Psoas muscle (tissue), 8 donors: Measurements from ENCODE around the gene KIAA0513. TPM values are rescaled to one million over a fixed set of nuclear protein-coding genes. Genes with fewer than 3 reads are reported as not detected.

ENCODE experiments used
- ATAC-seq, 4 donors: fragments of 200-7000 bp; cut with Tn5 transposase; one replicate each; pipeline ENCODE4 v1.9.1; 2020; ENCODE audit warnings: moderate library complexity in 3 of 4, mild to moderate bottlenecking in 2 of 4
- DNase-seq, 2 donors: peaks; one replicate each; pipeline ENCODE4 v3.0.0-alpha.2; 2020
- H3K27ac ChIP-seq: fragments of 200-600 bp; one replicate; pipeline ENCODE4 v1.8.0; 2022
- H3K27me3 ChIP-seq, 3 donors: fragments of 200-600 bp in 1 of 3; one replicate each; pipeline versions ENCODE4 v1.6.1 to v1.8.0; 2013 to 2022; ENCODE audit warnings: low read length in 2 of 3, mild to moderate bottlenecking in 2 of 3, moderate library complexity in 1 of 3; ENCODE audit not compliant: insufficient read depth in 3 of 3
- H3K36me3 ChIP-seq, 2 donors: fragments of 200-600 bp in 1 of 2; one replicate each; pipeline versions ENCODE4 v1.6.1 to v1.8.0; 2013 to 2022; ENCODE audit warnings: low read depth in 1 of 2, mild to moderate bottlenecking in 1 of 2, moderate library complexity in 1 of 2; ENCODE audit not compliant: insufficient read depth in 1 of 2
- H3K4me1 ChIP-seq: fragments of 200-600 bp; one replicate; pipeline ENCODE4 v1.8.0; 2022
- H3K4me3 ChIP-seq: fragments of 200-600 bp; one replicate; pipeline ENCODE4 v1.8.0; 2022; ENCODE audit warnings: mild to moderate bottlenecking
- H3K9me3 ChIP-seq: fragments of 200-600 bp; one replicate; pipeline ENCODE4 v1.8.0; 2022
- WGBS, 3 donors: extraction: QIAGEN DNeasy Blood & Tissue Kit; methylation state at CpG; one replicate each; pipeline versions ENCODE4 v1.1.6 to v1.1.7; 2013; 5-methylcytosine and 5-hydroxymethylcytosine counted together
- intact Hi-C, 2 donors: fragments of 100-400 bp; cut with DNase I; formaldehyde crosslinking; loops; one replicate each; pipeline versions ENCODE4 v1.11.0 to v1.14.2; 2022
- polyA plus RNA-seq, 3 donors: library from polyadenylated mRNA; stranded (reverse); fragments of 200-250 nt; gene quantifications; one replicate each; pipeline ENCODE4 v1.2.3, GENCODE V29; 2013
- total RNA-seq, 4 donors: library from RNA; stranded (reverse); fragmentation: NEBNext Ultra II Directional in 2 of 4; extraction: Animal tissue kit (Norgen Biotek cat#: 25700) in 2 of 4; gene quantifications; one replicate each; pipeline versions ENCODE4 v1.2.1 to v1.2.4, GENCODE V29; 2021 to 2023
- TF ChIP-seq, protein P1 (sequence below): fragments of 200-600 bp; IDR thresholded peaks from one replicate; pipeline ENCODE4 v1.8.0; 2022; ENCODE audit warnings: antibody characterized with exemption
- donor health status: healthy with polysubstance abuse.
- donor health status: DM: no; HTN: no; CAD: no; lungs with moderate emphysema.
- donor health status: Bipolar disorder and iron deficiency.
- donor health status: healthy.
- donor health status: DM: yes; HTN: yes; CAD: no.
- donor health status: DM: no; HTN: no; CAD: no.
- donor health status: DM: no; HTN: no; CAD: no.
- donor health status: DM: yes; HTN: yes; CAD: no.

KIAA0513 gene
- total and polyA plus RNA-seq, 7 donors, result 3.6 to 18.2 (median 12.9) TPM

DNA sequence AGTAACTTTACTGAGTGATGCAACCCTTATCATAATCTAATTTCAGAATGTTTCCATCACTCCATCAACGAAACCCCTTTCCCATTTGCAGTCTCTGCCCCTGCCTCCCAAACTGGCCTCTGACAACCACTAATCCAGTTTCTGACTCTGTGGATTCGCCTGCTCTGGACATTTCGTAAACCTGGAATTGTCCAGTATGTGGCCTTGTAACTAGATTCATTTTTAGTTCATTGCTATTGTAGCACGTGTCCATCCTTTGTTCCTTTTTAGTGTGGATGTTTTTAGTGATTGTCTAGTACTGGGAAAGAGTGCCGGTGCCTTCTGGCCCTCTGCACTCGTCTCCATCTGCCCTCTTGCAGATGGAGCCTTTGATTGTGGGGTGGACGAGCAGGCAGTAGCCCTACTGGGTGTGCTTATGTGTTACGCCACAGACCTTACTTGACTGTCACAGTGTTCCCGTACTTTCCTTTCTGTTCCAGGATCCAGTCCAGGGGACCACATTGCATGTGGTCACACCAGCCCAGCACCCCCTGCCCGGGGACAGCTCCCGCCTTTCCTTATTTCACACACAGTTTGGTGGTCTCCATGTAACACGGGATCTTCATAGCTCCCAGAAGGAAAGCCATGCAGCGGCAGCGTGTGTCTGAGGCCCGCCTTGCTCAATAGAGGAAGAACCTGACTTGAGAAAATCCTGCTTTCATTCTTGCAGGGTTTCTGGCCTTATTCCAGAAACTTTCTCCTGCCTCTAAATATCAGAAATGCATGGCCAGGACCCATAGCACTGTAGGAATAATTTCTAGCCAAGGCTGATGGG, 8.8 kb downstream of the KIAA0513 start:
- DNase-seq (peak in 1 of 2 donors; percentile 39), ATAC-seq (no peak)
- Histone ChIP-seq H3K27me3 (no peaks in the 10 kb centered on the region), H3K36me3 (peaks cover 0 to 5% of the 10 kb centered on the region in 2 donors), H3K27ac (no peak overlapping the region), H3K4me1 (peaks cover under 1% of the 10 kb centered on the region), H3K4me3 (no peak overlapping the region), H3K9me3 (no peaks in the 10 kb centered on the region)
- intact Hi-C loops, result no loop called here
- 83 to 90% (median 86%) methylated on average over 15 of the region's 15 CpGs for WGBS, 3 donors
- TF ChIP-seq, protein P1, sequence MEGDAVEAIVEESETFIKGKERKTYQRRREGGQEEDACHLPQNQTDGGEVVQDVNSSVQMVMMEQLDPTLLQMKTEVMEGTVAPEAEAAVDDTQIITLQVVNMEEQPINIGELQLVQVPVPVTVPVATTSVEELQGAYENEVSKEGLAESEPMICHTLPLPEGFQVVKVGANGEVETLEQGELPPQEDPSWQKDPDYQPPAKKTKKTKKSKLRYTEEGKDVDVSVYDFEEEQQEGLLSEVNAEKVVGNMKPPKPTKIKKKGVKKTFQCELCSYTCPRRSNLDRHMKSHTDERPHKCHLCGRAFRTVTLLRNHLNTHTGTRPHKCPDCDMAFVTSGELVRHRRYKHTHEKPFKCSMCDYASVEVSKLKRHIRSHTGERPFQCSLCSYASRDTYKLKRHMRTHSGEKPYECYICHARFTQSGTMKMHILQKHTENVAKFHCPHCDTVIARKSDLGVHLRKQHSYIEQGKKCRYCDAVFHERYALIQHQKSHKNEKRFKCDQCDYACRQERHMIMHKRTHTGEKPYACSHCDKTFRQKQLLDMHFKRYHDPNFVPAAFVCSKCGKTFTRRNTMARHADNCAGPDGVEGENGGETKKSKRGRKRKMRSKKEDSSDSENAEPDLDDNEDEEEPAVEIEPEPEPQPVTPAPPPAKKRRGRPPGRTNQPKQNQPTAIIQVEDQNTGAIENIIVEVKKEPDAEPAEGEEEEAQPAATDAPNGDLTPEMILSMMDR, result no peak

DNA sequence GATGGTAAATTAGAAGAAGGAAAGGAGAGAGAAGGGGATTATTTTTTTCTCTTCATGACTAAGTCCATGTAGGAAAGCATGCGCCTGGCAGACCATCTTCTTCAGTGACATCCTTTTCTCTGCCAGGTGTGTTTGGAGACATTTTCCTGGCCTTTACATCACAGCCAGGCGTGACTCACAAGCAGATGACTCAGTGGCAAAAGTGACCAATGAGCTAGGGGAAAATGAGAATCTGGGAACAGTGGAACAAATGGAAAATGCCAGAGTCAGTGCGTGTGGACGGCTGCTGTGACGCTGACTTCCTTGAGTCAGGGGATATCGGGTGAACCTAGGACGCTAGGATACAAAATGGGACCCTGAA, 9.4 kb downstream of the KIAA0513 start:
- 70 to 79% (median 71%) methylated on average over 7 of the region's 7 CpGs for WGBS, 3 donors
- peak; percentile 53 for DNase-seq
- TF ChIP-seq, protein P1, result no peak
- no peaks in the 10 kb centered on the region for H3K9me3 ChIP-seq
- peak; percentile 35 to 74 (median 52) for ATAC-seq
- intact Hi-C loops, result no loop called here
- no peak overlapping the region for H3K27ac ChIP-seq
- no peaks in the 10 kb centered on the region for H3K27me3 ChIP-seq
- no peak overlapping the region for H3K4me3 ChIP-seq
- H3K36me3 ChIP-seq, result peaks cover 0 to 2% of the 10 kb centered on the region in 2 donors
- peaks cover 6% of the 10 kb centered on the region for H3K4me1 ChIP-seq

DNA sequence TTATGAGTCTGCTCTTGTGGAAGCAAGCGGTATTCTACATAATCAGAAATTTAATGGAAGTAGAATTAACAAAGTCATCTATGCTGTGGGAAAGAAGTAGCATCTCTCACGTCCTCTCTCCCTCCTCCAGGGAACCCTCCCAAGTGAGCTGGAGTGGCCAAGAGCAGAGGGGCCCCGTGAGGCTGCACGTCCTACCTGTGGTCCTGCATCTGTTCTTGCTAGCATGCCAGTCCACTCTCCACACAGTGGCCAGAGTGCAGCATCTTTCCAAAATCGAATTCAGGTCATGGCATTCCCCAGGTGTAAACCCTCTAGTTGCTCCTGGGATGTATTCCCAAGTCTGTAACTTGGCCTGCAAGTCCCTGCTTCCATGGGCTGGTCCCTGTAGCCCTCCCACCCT, 10.1 kb downstream of the KIAA0513 start:
- Histone ChIP-seq H3K4me3 (no peak overlapping the region), H3K27ac (no peak overlapping the region), H3K36me3 (no peaks in the 10 kb centered on the region), H3K27me3 (no peaks in the 10 kb centered on the region), H3K9me3 (no peaks in the 10 kb centered on the region), H3K4me1 (peaks cover 11% of the 10 kb centered on the region)
- ATAC-seq (no peak), DNase-seq (peak in 1 of 2 donors; percentile 16)
- TF ChIP-seq, protein P1, result no peak
- intact Hi-C loops, result no loop called here
- WGBS, 3 donors, result 88 to 91% (median 90%) methylated on average over 5 of the region's 5 CpGs

DNA sequence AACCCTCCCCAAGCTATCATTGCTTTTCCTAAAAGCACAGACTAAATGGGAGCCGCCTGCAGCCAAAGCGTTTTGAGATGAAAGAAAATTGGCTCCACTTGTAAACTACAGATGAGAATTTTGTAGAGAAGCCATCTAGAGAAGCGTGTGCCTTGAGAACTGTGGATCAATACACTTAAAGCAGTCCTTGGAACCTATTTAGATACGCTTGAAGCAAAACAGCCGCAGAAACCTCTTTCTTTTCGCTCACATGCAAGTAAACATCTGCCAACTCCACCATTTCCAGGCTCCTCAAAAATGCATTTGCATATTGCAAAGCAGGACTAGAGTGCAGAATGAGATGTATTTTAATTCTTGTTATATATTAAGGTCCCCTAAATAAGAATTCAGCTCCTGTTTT, 13.1 kb downstream of the KIAA0513 start:
- 88 to 92% (median 90%) methylated on average over 6 of the region's 6 CpGs for WGBS, 3 donors
- TF ChIP-seq, protein P1, result no peak

More for the DNA sequence above, 13.1 kb downstream of the KIAA0513 start:
- no peak for ATAC-seq
- Histone ChIP-seq H3K27ac (no peak overlapping the region), H3K27me3 (no peaks in the 10 kb centered on the region), H3K4me3 (no peak overlapping the region), H3K4me1 (peaks cover 11% of the 10 kb centered on the region), H3K9me3 (no peaks in the 10 kb centered on the region), H3K36me3 (no peaks in the 10 kb centered on the region)
- intact Hi-C loops, result no loop called here
- DNase-seq, result no peak
